C1 segment of cervical spinal cord (tissue), 14 donors: Measurements from ENCODE around the gene ODAD3.
"Not testable (repeated sequence)": the region's sequence is repeated elsewhere in the genome, so short reads cannot be mapped to it uniquely, and the experiment has no call there.

Experiments
- DNase-seq, 14 donors: peaks; one replicate each; lab custom pipeline; 2025; lab: John Stamatoyannopoulos, UW

ODAD3 gene

DNA sequence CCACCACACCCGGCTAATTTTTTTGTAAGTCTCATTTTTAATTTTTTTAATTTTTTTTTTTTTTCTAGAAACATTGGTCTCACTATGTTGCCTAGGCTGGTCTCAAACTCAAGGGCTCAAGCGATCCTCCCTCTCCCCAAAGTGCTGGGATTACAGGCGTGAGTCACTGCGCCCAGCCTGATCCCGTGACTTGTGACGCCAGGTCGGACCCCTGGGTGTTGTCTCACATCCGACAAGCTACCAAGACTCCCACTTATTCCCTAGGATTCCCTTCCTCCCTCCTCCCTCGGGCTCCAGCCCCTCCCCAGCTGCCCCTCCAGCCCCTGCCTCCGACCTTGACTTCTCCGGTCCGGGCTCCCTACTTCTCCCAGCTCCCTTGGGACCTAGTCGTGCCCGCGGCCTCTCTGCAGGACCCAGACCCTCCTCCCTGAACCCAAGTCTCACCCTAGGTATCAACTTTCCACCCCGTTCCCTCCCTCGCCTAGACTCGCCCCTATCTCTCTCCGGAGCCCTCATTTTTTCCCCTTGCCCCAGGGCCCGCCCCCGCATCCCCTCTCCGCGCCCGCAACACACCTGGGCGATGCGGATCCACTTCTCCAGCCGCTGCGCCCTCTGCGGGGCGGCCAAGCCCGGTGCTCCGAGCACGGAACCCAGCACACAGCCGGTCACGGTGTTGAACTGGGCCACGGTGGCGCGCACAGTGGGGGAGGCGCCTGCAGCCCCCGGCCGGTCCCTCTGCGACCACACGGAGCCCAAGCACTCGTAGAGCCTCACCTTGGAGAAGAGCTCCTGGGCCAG is 28.9 kb downstream of the ODAD3 start:
- no peak for DNase-seq

DNA sequence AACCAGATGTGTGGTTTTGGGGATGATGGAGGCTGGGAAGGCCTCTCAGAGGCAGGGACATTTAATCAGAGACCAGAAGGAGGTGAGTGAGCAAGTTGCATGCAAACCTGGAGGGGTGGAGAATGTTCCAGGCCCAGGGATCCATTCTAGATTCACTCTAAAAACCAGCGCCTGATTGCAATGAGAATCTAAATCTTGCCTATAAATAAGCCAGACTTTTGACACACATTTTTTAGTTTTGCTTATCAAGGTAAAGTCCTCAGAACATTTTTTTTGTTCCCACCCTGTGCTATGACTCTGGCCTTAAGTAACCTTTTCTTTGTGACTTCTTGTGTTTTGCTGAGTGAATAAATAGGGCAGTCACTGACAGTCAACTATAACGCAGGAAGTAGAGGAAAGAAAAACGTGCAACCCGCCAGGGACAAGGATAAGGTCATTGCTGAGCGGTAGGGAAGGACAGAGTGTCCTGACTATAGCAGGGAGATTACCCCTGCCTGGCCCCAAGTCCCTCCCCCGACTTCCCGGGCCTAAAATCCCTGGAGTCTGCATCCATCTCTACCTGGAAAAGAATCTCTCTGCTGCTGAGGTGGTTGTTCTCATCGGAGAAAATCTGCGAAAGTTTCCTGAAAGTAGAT is 30.2 kb downstream of the ODAD3 start:
- DNase-seq = no peak

DNA sequence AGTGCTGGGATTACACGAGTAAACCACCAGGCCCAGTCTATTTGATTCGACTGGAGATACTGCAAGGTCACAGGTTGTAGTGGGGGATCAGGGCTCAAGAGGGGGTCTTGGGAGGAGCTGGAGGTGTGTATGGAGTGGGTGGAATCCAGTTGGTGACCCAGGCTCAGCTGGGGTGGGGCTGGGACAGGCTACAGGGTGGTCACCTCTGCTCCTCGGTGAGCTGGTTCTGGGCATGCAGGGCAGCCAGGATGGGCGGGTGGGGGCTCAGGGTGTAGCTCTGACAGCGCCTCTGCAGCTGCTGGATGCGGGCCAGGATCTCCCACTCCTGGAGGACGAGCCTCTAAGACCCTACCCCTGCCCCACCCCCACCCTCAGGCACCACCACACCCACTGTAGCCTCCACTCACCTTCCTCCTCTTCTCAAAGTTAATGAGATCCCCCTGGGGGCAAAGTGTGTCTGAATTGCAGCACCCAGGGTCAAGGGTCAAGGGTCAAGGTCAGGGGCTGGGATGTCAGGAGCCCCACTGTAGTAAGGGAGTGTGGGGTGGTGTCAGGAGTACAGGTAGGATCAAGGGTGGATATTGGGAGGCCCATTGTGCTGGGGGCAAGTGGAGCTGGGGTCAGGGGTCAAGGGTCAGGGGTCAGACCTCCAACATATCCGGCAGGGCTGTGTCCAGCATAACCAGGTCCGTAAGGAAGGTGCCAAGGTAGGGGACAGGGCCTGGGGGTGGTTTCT is 32.9 kb downstream of the ODAD3 start:
- DNase-seq = no peak

DNA sequence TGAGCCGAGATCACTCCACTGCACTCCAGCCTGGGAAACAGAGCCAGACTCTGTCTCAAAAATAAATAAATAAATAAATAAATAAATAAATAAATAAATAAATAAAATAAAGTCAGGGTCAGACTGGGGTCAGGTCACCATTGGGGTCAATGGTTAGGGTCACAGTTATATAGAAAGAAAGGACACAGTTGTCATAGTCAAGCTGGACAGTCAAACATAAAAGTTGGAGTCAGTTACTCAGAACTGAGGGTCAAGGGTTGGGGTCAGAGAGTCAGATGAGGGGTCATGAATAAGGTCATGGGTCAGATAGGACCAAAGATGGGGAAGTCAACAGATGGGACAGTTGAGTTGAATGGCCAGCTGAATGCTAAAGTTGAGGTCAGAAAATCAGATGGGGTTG is 34.1 kb downstream of the ODAD3 start:
- DNase-seq = no peak

DNA sequence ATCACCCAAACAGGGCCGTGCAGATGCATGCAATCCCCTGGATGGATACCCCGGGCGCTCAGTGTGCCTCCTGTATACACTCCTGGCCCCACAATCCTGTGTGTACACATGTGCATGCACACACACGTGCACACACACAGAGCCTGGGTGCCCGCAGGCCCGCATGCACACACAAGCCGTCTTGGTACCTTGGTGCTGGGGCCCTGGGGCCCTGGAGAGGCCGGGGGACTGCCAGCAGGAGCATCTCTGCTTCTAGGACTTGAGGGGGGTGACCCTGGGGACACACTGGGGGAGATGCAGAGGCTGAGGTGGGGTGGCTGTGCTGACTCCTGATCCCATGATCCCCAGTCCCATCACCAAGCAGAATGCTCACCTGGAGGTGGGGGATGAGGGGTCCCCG is 35.3 kb downstream of the ODAD3 start:
- no peak for DNase-seq

DNA sequence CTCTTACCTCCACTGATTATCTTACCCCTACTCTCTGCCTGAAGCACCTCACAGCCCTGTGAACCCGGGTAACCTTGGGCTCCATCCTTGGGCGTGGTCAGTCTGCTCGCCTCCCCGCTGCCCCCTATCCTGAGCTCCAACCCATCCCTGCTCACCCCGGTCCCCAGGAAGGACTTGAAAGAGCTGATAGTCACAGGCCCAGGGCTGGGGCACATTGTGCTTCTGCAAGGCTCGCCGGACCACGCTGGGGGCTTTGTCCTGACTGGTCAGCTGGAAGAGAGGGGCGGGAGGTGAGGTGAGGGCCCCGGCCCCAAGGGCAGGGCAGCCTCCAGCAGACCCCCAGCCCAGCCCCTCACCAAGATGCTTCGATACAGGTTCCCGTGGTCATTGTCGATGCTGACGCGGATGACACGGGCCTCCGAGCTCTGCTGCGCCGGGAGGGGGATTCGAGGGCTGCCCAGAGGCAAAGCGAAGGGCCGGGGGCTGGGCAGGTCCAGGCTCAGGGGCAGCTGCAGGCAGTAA is 37.8 kb downstream of the ODAD3 start:
- no peak for DNase-seq

DNA sequence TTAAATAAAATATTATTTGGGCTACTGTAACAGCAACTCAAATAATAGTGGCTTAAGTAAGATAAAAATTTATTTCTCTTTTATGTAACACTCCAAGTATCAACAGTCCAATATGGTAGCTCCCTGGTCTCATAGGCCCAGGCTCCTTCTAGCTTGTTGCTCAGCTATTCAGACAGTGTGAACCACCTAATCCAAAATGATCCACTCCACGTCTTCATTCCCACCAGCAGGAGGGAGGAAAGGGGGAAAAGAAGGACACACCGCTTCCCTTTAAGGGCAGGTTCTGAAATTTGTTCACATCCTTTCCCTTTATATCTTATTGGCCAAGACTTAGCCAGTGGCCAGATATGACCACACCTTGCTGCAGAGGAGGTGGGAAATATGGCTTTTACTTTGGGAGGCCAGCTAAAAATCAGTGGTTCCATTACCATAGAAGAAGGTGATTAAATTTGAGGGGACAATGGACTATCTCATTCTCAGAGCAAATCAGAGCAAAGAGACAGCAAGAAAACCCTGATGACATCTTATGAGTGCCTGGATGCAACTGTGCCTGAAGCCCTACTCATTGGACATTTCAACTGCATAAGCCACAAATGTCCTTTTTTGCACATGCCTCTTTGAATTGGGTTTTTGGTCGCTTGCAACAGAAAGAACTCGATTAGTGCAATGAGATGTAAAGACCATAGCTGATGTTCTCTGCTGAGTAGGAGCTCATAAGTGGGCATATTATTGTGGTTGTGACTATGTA is 43.8 kb downstream of the ODAD3 start:
- DNase-seq = no peak

DNA sequence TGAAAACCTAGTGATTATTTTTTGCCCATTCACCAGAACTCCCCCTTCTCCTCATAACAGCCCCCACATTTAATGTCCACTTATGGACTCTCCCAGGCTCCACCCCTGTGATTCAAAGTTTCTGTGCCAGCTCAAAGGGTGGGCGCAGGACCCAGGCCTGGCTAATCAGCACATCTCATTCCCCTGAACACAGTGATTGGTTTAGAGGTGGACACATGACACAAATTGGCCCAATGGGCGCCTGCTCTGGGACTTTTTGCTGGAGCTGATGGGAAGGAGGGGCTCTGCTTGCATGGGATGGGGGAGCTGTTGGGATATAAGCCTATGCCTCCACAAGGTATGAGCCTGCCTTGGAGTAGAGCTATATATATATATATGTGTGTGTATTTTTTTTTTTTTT is 44.6 kb downstream of the ODAD3 start:
- no peak for DNase-seq

DNA sequence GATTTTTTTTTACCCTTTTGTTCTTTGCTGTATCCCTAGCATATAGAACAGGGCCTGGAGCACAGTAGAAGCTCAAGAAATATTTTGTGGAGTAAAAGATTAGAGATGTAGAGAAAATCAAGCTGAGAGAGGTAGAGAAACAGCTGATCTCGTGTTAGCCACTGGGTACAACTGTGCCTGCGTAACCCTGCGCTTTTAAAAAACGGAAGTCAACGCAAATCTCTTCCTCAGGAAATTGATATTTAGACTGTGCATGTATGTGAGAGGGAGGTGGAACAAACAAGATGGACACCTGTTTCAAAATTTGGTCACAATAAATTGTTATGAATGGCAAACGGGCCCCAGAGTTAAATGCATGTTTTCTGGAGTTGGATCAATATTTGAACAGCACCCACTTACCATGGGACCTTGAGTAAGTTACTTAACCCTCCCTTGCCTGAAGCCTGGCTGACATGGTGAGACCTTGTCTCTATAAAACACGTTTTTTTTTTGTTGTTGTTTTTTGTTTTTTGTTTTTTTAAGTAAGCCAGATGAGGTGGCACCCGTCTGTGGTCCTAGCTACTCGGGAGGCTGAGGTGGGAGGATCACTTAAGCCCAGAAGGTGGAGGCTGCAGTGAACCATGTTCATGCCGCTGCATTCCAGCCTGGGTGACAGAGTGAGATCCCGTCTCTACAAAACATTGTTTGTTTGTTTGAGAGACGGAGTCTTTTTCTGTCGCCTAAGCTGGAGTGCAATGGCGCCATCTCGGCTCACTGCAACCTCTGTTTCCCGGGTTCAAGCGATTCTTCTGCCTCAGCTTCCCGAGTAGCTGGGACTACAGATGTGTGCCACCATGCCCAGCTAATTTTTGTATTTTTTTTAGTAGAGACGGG is 47.5 kb downstream of the ODAD3 start:
- DNase-seq = no peak

DNA sequence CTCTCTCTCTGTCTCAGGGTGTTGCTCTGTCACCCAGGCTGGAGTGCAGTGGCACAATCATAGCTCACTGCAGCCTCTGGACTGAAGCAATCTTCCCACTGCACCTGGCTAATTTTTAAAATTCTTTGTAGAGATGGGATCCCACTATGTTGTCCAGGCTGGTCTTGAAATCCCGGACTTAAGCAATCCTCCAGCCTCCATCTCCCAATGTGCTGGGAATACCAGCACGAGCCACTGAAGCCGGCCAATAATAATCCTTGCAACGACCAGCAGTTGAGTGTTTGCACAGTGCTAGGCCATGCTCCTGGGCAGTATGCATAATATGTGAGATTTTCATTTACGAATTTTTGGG is 50.2 kb downstream of the ODAD3 start:
- DNase-seq = no peak

DNA sequence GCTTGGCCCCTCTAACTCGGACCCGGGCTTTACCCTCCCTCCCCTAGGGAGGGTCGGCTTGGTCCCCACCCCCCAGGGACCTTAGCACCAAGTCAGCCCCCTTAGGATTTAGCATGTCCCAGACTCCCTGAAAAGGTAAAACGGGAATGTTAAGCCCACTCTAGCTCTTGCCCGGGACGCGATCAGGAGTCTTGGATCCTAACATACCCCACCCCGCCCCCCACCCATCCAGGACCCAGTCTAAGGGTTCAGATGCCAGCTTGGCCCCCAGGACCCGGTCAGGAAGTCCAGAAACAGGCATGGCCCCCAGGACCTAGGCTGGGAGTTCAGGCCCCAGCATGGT is 51.2 kb downstream of the ODAD3 start:
- peak in 2 of 14 donors; percentile 22 to 24 for DNase-seq

DNA sequence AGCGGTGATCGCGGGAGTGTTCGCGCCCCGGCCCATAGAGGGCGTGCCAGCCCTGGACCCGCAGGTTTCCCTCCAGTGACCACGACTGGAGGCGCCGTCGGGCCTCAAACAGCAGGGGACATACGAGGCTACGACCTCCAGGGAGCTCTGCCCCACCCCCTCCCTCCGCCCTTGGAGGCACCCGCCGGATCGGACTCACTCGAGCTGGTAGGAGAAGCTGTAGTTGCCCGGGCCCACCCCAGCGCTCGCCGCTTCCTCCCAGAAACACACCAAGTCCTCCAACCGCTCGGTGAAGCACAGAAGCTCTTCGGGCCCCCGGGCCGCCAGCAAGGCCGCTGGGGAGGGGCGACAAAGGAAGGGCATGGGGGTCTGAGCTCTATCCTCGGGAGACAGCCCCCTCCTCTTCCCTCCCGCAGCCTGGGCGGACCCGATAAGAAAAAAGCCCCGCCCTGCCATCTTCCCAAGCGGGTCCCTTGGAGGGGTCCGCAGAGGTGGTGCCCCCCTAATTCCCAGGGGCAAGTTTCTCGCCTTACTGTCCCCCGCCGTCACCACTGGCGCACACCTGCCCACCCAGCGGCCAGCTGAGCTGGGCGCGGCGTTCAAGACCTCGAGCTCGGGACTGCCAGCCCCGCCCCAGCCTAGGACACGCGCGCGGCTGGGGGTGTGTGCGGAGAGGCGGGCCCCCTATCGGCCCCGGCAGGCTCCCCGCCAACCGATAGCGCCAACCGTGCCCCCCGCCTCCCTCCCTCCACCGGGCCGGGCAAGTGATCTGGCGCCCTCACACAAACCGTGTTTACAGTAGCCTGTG is 51.8 kb downstream of the ODAD3 start:
- peak in 2 of 14 donors; percentile 12 to 16 for DNase-seq

DNA sequence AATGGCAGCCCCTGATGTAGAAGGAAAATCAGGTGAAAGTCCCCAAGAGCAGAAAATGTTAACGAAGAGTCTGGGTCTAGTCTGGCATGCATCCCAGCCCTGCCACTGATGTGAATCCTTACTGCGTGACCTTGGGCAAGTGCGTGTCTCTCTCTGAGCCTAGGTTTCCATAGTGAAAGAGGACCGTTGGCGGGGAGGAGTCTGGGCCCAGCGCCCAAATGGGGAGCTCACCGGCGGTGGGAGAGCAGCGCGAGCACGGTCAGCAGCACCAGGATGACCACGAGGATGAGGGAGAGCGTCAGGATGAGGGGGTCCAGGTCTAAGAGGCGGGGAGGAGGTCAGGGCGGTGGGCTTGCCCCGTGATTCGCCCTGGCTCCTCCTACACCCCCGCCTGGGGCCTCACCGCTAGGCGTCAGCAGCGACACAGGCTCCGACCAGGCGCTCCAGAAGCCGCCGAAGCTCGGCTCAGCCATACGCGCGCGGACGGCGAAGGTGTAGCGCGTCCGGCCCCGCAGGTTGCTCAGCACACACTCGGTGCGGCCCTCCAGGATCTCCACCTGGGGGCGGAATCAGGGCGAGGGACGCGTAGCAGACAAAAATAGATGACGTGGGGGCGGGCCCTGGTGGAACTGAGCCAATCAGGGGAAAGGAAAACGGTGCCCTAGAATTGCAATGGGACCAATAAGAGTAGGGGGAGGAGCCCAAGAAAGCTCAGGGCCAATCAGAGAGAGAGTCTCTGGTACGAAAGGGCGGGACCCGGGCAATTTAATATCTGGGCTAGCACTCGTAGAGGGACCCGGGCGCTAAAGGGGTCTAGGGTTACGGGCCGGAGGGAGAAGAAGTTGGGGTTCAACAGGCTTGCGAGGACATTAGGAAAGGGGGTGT is 54.0 kb downstream of the ODAD3 start:
- DNase-seq = peak; percentile 56 to 95 (median 88)

DNA sequence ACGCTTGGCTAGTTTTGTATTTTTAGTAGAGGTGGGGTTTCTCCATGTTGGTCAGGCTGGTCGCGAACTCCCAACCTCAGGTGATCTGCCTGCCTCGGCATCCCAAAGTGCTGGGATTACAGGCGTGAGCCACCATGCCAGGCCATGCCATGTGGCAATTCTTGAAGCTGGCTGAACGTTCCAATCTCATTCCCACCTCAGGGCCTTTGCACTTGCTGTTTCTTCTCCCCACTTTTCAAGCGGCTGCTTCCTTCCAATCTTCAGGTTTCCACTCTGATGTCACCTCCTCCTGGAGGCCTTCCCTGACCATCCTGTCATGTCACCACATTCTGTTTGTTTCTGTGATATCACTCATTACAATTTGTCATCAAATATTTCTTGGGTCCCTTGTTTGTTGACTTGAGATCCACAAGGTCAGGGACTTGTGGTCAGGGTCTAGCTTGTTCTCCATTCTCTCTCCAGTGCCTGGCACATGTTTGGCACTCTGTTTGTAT is 55.0 kb downstream of the ODAD3 start:
- no peak for DNase-seq

DNA sequence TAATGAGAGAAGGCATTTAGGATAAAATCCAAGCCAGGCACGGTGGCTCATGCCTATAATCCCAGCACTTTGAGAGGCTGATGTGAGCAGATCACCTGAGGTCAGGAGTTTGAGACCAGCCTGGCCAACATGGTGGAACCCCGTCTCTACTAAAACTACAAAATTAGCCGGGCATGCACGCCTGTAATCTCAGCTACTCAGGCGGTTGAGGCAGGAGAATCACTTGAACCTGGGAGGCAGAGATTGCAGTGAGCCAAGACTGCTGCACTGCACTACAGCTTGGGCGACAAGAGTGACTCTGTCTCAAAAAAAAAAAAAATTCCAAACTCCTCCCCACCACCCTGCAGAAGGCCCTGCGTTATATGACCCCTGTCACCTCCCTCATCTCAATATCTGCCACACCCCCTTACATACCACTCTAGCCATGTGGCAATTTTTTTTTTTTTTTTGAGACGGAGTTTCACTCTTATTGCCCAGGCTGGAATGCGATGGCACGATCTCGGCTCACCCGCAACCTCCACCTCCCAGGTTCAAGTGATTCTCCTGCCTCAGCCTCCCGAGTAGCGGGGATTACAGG is 55.6 kb downstream of the ODAD3 start:
- not testable (repeated sequence) for DNase-seq

DNA sequence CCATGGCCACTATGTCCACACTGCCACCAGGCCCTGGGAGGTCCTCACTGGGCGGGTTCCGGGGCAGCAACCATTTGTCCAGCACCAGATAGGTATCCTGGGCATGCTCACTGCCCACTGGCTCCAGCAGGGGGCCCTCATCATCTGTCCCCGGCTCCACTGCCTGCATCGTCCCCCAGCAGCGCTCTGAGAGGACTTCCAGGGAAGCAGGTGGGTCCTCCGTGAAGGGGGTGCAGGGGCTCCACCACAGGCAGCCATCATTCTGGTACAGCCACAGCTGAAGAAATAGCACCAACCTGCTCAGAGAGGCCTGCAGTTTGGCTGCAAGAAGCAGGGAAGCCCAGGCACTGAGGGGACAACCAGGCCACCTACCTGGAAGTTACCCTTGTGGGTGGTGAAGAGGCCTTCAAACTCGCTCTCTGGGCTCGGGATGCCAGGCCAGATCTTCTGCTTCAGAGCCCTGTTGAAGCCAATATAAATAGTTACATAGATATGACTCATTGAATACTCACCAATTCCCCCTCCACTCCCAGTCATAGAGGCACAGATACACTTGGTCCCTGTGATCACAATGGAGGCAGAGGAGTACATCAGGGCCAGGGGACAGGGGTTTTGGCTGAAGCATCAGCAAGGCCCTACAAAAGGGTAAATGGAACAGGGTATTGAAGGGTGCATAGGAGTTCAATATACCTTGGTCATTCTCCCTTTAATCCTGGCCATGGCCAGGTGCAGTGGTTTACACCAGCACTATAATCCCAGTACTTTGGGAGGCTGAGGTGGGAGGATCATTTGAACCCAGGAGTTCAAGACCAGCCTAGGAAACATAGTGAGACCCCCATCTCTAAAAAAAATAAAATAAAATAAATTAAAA is 56.4 kb downstream of the ODAD3 start:
- DNase-seq = peak in 7 of 14 donors; percentile 3 to 43 (median 20)

DNA sequence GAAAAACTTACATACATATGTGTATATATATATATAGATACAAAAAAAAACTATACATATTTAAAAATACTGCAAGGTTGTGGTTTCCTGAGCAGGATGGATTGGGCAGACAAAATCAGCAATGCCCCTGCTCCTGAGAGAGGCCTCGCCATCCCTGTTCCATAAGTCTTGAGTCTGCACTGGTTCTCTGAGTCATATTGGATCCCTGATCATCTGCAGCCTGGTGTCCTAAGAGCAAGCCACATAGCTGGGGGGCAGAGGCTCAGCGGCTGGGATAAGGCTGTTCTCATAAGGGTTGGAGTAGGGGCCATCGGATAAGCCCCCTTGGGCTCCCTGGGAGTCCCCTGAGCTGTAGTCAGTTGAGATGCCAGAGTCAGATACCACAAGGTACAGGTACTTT is 57.2 kb downstream of the ODAD3 start:
- DNase-seq = no peak
